ENCODE measurements around the gene MORF4L1. TPM values are rescaled to one million over a fixed set of nuclear protein-coding genes. Genes with fewer than 3 reads are reported as not detected.

MORF4L1 gene
- total RNA-seq = 100 to 1,000 TPM; 302 to 390 (median 316) TPM

GRCh38 chr15:78872155-78872971, at the start of gene MORF4L1:
TSS of gene MORF4L1 (plus strand) at chr15:78872890. CDS start at chr15:78873018, 128 bp downstream.
- DNase-seq (ENCODE audit: low spot score) (peak; percentile 72), ATAC-seq (ENCODE audit: low FRiP score) (peak; percentile 94)
- TF ChIP-seq CTCF (IDR thresholded peaks at IDR 0.05) = no peak

GRCh38 chr15:78828920-78829319, 43.8 kb upstream of the MORF4L1 start:
- DNase-seq (ENCODE audit: low spot score) (no peak), ATAC-seq (ENCODE audit: low FRiP score) (no peak)
- no peak for TF ChIP-seq CTCF (IDR thresholded peaks at IDR 0.05)

- DNase-seq (ENCODE audit: low spot score) (no peak), ATAC-seq (ENCODE audit: low FRiP score) (no peak)
- no peak for TF ChIP-seq CTCF (IDR thresholded peaks at IDR 0.05)
These were observed 42.0 kb upstream of the MORF4L1 start for GRCh38 chr15:78830514-78831228.

GRCh38 chr15:78831229-78832207, 41.2 kb upstream of the MORF4L1 start:
- DNase-seq (ENCODE audit: low spot score) (no peak), ATAC-seq (ENCODE audit: low FRiP score) (no peak)
- no peak for TF ChIP-seq CTCF (IDR thresholded peaks at IDR 0.05)

- DNase-seq (ENCODE audit: low spot score) = no peak
- TF ChIP-seq CTCF (IDR thresholded peaks at IDR 0.05) = no peak
- no peak for ATAC-seq (ENCODE audit: low FRiP score)
These were observed 36.4 kb upstream of the MORF4L1 start for GRCh38 chr15:78836333-78836732.

GRCh38 chr15:78837131-78837530, 35.6 kb upstream of the MORF4L1 start:
- TF ChIP-seq CTCF (IDR thresholded peaks at IDR 0.05) = no peak
- no peak for ATAC-seq (ENCODE audit: low FRiP score)
- DNase-seq (ENCODE audit: low spot score) = no peak

Measured in omental fat pad (tissue), 4 donors.